ENCODE data around the gene BACH1. TPM values are rescaled to one million over a fixed set of nuclear protein-coding genes. Genes with fewer than 3 reads are reported as not detected.

The BACH1 gene
- total and polyA plus RNA-seq, 10 of the 15 experiments (the other 5 are each of a cell fraction or from before 2014, with no cell fraction given) = 3.2 to 25.7 (median 10.5) TPM

- peak overlapping the region; percentile 23 for H3K4me2 ChIP-seq (ENCODE audit: control insufficient read depth, insufficient read depth)
- no peaks in the 10 kb centered on the region; the same call in 1 of the 2 replicates for H4K20me1 ChIP-seq (ENCODE audit: control insufficient read depth, insufficient read depth)
- ChIA-PET CTCF (interaction anchor here (1.0 to 1.5 kb wide), 5 partner anchors 31 to 268 kb away, joined by 3 to 5 read pairs (median 3); no protein-coding TSS in a partner anchor), SMC1A (ENCODE audit: uncharacterized antibody, unreplicated experiment) (interaction anchor here (0.7 to 1.4 kb wide), 7 partner anchors 9 to 108 kb away, joined by 3 to 4 read pairs (median 4); no protein-coding TSS in a partner anchor), RAD21 (ENCODE audit: unreplicated experiment) (interaction anchor here (1.3 to 1.6 kb wide), 2 partner anchors 41 to 217 kb away, joined by 5 read pairs; no protein-coding TSS in a partner anchor), POLR2A (interaction anchor here (1.3 kb wide), 1 partner anchor 8 kb away, joined by 3 read pairs; no protein-coding TSS in a partner anchor)
- peak overlapping the region; percentile 24 for H3K27ac ChIP-seq (ENCODE audit: control insufficient read depth, insufficient read depth)
- BruUV-seq (replicated peaks) = no TSS peak
- peaks cover 13% of the 10 kb centered on the region for H3K4me1 ChIP-seq (ENCODE audit: control insufficient read depth, insufficient read depth, low read length)
- H2AFZ ChIP-seq (ENCODE audit: control insufficient read depth, low read depth, low read length) = no peak overlapping the region
- H3K27me3 ChIP-seq (replicated peaks in 1 of 2; ENCODE audit: control insufficient read depth in 2 of 2, insufficient read depth in 2 of 2, low read length in 1 of 2) = no peaks in the 10 kb centered on the region
- H3K9ac ChIP-seq (ENCODE audit: control insufficient read depth, insufficient read depth, low read length) = peak overlapping the region; percentile 3; the same call in 1 of the 2 replicates
- peak overlapping the region; percentile 31; the same call in 1 of the 2 replicates for H3K4me3 ChIP-seq
- peaks cover 9% of the 10 kb centered on the region for H3K79me2 ChIP-seq (ENCODE audit: control insufficient read depth, insufficient read depth, low read length)
- intact Hi-C loops (cut with micrococcal nuclease; ENCODE audit: unreplicated experiment) (no loop called here), in situ Hi-C loops (cut with MboI) (no loop called here)
- DNase-seq (ENCODE audit: low read depth, low spot score) (peak; percentile 32), FAIRE-seq (peak; percentile 38), ATAC-seq (peak; percentile 66)
- peaks cover 2 to 3% of the 10 kb centered on the region in 2 experiments; a peak in 3 of 4 replicates for H3K36me3 ChIP-seq (ENCODE audit: control insufficient read depth in 2 of 2, insufficient read depth in 2 of 2, low read length in 1 of 2)
- 20% methylated on average over 9 of the region's 9 CpGs for WGBS (ENCODE audit: insufficient coverage, insufficient replicate concordance, low lambda C conversion rate, missing lambda C conversion rate)
- no peaks in the 10 kb centered on the region for H3K9me3 ChIP-seq (replicated peaks; ENCODE audit: control insufficient read depth, insufficient read depth, low read length)
- TF ChIP-seq NBN (IDR thresholded peaks at IDR 0.05) (no peak), PML (IDR thresholded peaks at IDR 0.05; ENCODE audit: low read length) (0 out of 2 replicates have a peak, but pooled peaks have one; percentile 34), MXI1 (IDR thresholded peaks at IDR 0.05; ENCODE audit: low read depth, low read length) (no peak), PBX3 (IDR thresholded peaks at IDR 0.05; ENCODE audit: insufficient replicate concordance, low read depth, low read length) (peak; percentile 15), PRDM15 (CRISPR knock-in tag; IDR thresholded peaks at IDR 0.05) (no peak), REST (IDR thresholded peaks at IDR 0.05; ENCODE audit: low read depth, low read length) (no peak), HDAC6 (IDR thresholded peaks at IDR 0.05; ENCODE audit: unreplicated experiment) (no peak), ZNF592 (IDR thresholded peaks at IDR 0.05) (no peak), RB1 (IDR thresholded peaks at IDR 0.05; ENCODE audit: borderline replicate concordance) (no peak)
These were observed 43.7 kb downstream of the BACH1 start for GRCh38 chr21:29342363-29342957.

All from GM12878 (cell line).